HepG2 (cell line): ENCODE measurements around the gene AUTS2. TPM values are rescaled to one million over a fixed set of nuclear protein-coding genes. Genes with fewer than 3 reads are reported as not detected.

Experiments used
- ATAC-seq: fragments of 200-7000 bp; cut with Tn5 transposase; 3 replicates; pipeline ENCODE4 v1.9.1; 2020; ENCODE audit warnings: mild to moderate bottlenecking, moderate library complexity
- BruUV-seq: library from RNA; stranded (reverse); fragments of 400-500 nt; replicated peaks from 2 replicates; lab custom pipeline; 2021; lab: Mats Ljungman, UMichigan
- CTCF ChIA-PET: fragments of 300-600 bp; formaldehyde crosslinking; extraction: SDS; loops from one replicate; lab custom pipeline; 2021; ENCODE audit warnings: low total read pairs, inconsistent platforms, low intra/inter-chr PET ratio; lab: Yijun Ruan, JAX
- POLR2A ChIA-PET: fragments of 350-600 bp; sonication (Branson Sonifier 250); formaldehyde crosslinking; loops from one replicate; lab custom pipeline; 2020; ENCODE audit warnings: antibody characterized with exemption, inconsistent platforms; lab: Yijun Ruan, JAX
- DNase-seq: peaks from one replicate; pipeline ENCODE4 v3.0.0-alpha.2; 2015; ENCODE audit warnings: low spot score
- FAIRE-seq: peaks from 3 replicates; lab custom pipeline; 2011; peaks lifted over from hg19 to GRCh38; lab: Jason Lieb, UNC
- H2AFZ ChIP-seq: one replicate; pipeline ENCODE4 v1.6.1; 2011; ENCODE audit warnings: low read length, inconsistent platforms
- H3K27ac ChIP-seq: fragments of 300-600 bp; 3 replicates; pipeline ENCODE4 v1.8.0; 2011; ENCODE audit warnings: mixed run types, mild to moderate bottlenecking, mixed read lengths, low read length, inconsistent platforms; ENCODE audit not compliant: insufficient read depth; ENCODE audit errors: extremely low read length
- H3K27me3 ChIP-seq, 2 experiments: fragments of 200-600 bp in 1 of 2; 2 replicates in 1 of 2; 3 replicates in 1 of 2; pipeline versions ENCODE4 v1.6.0 to v1.8.0; 2011; ENCODE audit warnings: low read length in 2 of 2, mild to moderate bottlenecking in 2 of 2, moderate library complexity in 2 of 2, inconsistent platforms in 1 of 2; ENCODE audit not compliant: insufficient read depth in 2 of 2, control insufficient read depth in 1 of 2
- H3K36me3 ChIP-seq, 2 experiments: fragments of 200-600 bp in 1 of 2; replicated peaks in 1 of 2; 2 replicates in 1 of 2; 3 replicates in 1 of 2; pipeline versions ENCODE4 v1.5.1 to v1.8.0; 2011; ENCODE audit warnings: low read length in 2 of 2, inconsistent platforms in 1 of 2; ENCODE audit not compliant: insufficient read depth in 2 of 2, control insufficient read depth in 1 of 2
- H3K4me1 ChIP-seq: 2 replicates; pipeline ENCODE4 v1.5.1; 2012; ENCODE audit warnings: low read length, inconsistent platforms; ENCODE audit not compliant: insufficient read depth
- H3K4me2 ChIP-seq: 2 replicates; pipeline ENCODE4 v1.6.0; 2011; ENCODE audit warnings: low read depth, low read length, inconsistent platforms
- H3K4me3 ChIP-seq, 3 experiments: fragments of 200-600 bp in 1 of 3; sonication (generic), shearing (Covaris generic) in 1 of 3; replicated peaks in 1 of 3; 2 replicates each; pipeline ENCODE4 v1.5.1; 2011 to 2016; ENCODE audit warnings: low read length in 3 of 3, inconsistent platforms in 2 of 3, low read depth in 2 of 3, mild to moderate bottlenecking in 2 of 3, control low read depth in 1 of 3, mixed read lengths in 1 of 3; ENCODE audit not compliant: insufficient read depth in 1 of 3
- H3K79me2 ChIP-seq: one replicate; pipeline ENCODE4 v1.6.1; 2011; ENCODE audit warnings: low read length, inconsistent platforms; ENCODE audit not compliant: insufficient read depth
- H3K9ac ChIP-seq: 2 replicates; pipeline ENCODE4 v1.6.0; 2011; ENCODE audit warnings: mild to moderate bottlenecking, low read depth, low read length, inconsistent platforms; ENCODE audit not compliant: insufficient read depth
- H3K9me3 ChIP-seq: 2 replicates; pipeline ENCODE4 v1.5.1; 2012; ENCODE audit warnings: mild to moderate bottlenecking, low read length
- H4K20me1 ChIP-seq: 2 replicates; pipeline ENCODE4 v1.6.0; 2011; ENCODE audit warnings: inconsistent platforms, mild to moderate bottlenecking, low read length, moderate library complexity; ENCODE audit not compliant: insufficient read depth
- ELF3 ChIP-seq: IDR thresholded peaks from 2 replicates; pipeline ENCODE4 v1.6.1; 2016; ENCODE audit warnings: missing genetic modification reagents, missing compliant biosample characterization
- NCOA2 ChIP-seq: sonication (generic); formaldehyde crosslinking; IDR thresholded peaks from 2 replicates; pipeline ENCODE4 v1.8.0; 2022; ENCODE audit warnings: inconsistent platforms
- NFE2 ChIP-seq: sonication (generic); formaldehyde crosslinking; IDR thresholded peaks from 2 replicates; pipeline ENCODE4 v1.4.0; 2020; ENCODE audit warnings: missing genetic modification reagents
- RORA ChIP-seq: sonication (generic); formaldehyde crosslinking; IDR thresholded peaks from 2 replicates; pipeline ENCODE4 v1.5.0; 2020; ENCODE audit warnings: mild to moderate bottlenecking, missing genetic modification reagents, moderate library complexity
- SALL1 ChIP-seq: sonication (generic); formaldehyde crosslinking; IDR thresholded peaks from 2 replicates; pipeline ENCODE4 v1.8.0; 2022; ENCODE audit warnings: mild to moderate bottlenecking, missing genetic modification reagents
- SNAPC2 ChIP-seq: sonication (generic); formaldehyde crosslinking; IDR thresholded peaks from 2 replicates; pipeline ENCODE4 v1.8.1; 2022; ENCODE audit warnings: mild to moderate bottlenecking, missing genetic modification reagents
- TBX2 ChIP-seq: sonication (generic); formaldehyde crosslinking; IDR thresholded peaks from 2 replicates; pipeline ENCODE4 v1.5.0; 2020; ENCODE audit warnings: missing genetic modification reagents, mild to moderate bottlenecking, borderline replicate concordance
- TGIF2 ChIP-seq: IDR thresholded peaks from 2 replicates; pipeline ENCODE4 v1.6.1; 2016; ENCODE audit warnings: control low read depth, missing compliant biosample characterization
- ZMAT3 ChIP-seq: sonication (generic); formaldehyde crosslinking; conservative IDR thresholded peaks from 2 replicates; pipeline ENCODE4 v1.7.0; 2021; ENCODE audit warnings: missing genetic modification reagents
- ZNF143 ChIP-seq: sonication (generic); formaldehyde crosslinking; IDR thresholded peaks from 2 replicates; pipeline ENCODE4 v1.4.0; 2020; ENCODE audit warnings: missing genetic modification reagents
- ZNF30 ChIP-seq: sonication (generic); formaldehyde crosslinking; IDR thresholded peaks from 2 replicates; pipeline ENCODE4 v1.5.0; 2020; ENCODE audit warnings: mild to moderate bottlenecking, missing genetic modification reagents
- ZNF7 ChIP-seq: IDR thresholded peaks from 2 replicates; pipeline ENCODE4 v1.6.1; 2016; ENCODE audit warnings: missing biosample characterization, missing genetic modification reagents
- WGBS: methylation state at CpG from one replicate; pipeline ENCODE4 v1.1.6; 2017; ENCODE audit warnings: low lambda C conversion rate; 5-methylcytosine and 5-hydroxymethylcytosine counted together
- in situ Hi-C: cut with HindIII; loops from 2 replicates; pipeline ENCODE4 v1.10.0; 2017; ENCODE audit warnings: low pct_unique_long_range_greater_than_20kb; ENCODE audit not compliant: extremely low pct_ligation_motif_present
- intact Hi-C: fragments of 100-400 bp; cut with micrococcal nuclease; formaldehyde crosslinking; loops from one replicate; pipeline ENCODE4 v1.10.0; 2022; ENCODE audit not compliant: unreplicated experiment
- polyA plus RNA-seq, 8 experiments: library from polyadenylated mRNA; depleted of rRNA in 3 of 8; stranded (reverse) in 7 of 8; unstranded in 1 of 8; fragments of >200 nt; fragmentation: Illumina TruSeq in 4 of 8; extraction: Trizol in 4 of 8; gene quantifications; 2 replicates each; pipeline versions ENCODE4 v1.2.1 to v1.2.3, GENCODE V29; 2011 to 2016; ENCODE audit warnings: low read depth in 4 of 8, missing spikeins in 1 of 8, mixed read lengths in 1 of 8; ENCODE audit not compliant: insufficient read depth in 1 of 8
- total RNA-seq, 5 experiments: library from RNA; depleted of rRNA; stranded (reverse); fragments of >200 nt; fragmentation: Illumina TruSeq; extraction: Trizol; gene quantifications; 2 replicates each; pipeline ENCODE4 v1.2.3, GENCODE V29; 2016; ENCODE audit warnings: low read depth in 1 of 5
- TF ChIP-seq, protein P1 (sequence below): sonication (generic); formaldehyde crosslinking; conservative IDR thresholded peaks from 2 replicates; pipeline ENCODE4 v1.8.0; 2022; ENCODE audit warnings: mild to moderate bottlenecking, moderate library complexity, missing genetic modification reagents
- TF ChIP-seq, protein P2 (sequence below): sonication (generic); formaldehyde crosslinking; IDR thresholded peaks from 2 replicates; pipeline ENCODE4 v1.5.1; 2020; ENCODE audit warnings: missing genetic modification reagents, mild to moderate bottlenecking, borderline replicate concordance

AUTS2 gene
- total and polyA plus RNA-seq, 2 of the 13 experiments (the other 11 are each of a cell fraction or from before 2014, with no cell fraction given): 0.38 TPM; not detected in 1

GRCh38 chr7:69568266-69568665, 30.0 kb upstream of the AUTS2 start:
- in situ Hi-C loops (no loop called here), intact Hi-C loops (no loop called here)
- TF ChIP-seq, protein P1, sequence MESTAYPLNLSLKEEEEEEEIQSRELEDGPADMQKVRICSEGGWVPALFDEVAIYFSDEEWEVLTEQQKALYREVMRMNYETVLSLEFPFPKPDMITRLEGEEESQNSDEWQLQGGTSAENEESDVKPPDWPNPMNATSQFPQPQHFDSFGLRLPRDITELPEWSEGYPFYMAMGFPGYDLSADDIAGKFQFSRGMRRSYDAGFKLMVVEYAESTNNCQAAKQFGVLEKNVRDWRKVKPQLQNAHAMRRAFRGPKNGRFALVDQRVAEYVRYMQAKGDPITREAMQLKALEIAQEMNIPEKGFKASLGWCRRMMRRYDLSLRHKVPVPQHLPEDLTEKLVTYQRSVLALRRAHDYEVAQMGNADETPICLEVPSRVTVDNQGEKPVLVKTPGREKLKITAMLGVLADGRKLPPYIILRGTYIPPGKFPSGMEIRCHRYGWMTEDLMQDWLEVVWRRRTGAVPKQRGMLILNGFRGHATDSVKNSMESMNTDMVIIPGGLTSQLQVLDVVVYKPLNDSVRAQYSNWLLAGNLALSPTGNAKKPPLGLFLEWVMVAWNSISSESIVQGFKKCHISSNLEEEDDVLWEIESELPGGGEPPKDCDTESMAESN (CRISPR knock-in tag): no peak
- TF ChIP-seq SALL1 (no peak), ZMAT3 (CRISPR knock-in tag) (no peak), NCOA2 (CRISPR knock-in tag) (no peak), ZNF30 (CRISPR knock-in tag) (no peak), SNAPC2 (no peak), NFE2 (CRISPR knock-in tag) (no peak), ELF3 (CRISPR knock-in tag) (no peak), TGIF2 (CRISPR knock-in tag) (no peak), ZNF7 (CRISPR knock-in tag) (no peak), RORA (CRISPR knock-in tag) (no peak), TBX2 (CRISPR knock-in tag) (no peak), ZNF143 (CRISPR knock-in tag) (no peak)
- TF ChIP-seq, protein P2, sequence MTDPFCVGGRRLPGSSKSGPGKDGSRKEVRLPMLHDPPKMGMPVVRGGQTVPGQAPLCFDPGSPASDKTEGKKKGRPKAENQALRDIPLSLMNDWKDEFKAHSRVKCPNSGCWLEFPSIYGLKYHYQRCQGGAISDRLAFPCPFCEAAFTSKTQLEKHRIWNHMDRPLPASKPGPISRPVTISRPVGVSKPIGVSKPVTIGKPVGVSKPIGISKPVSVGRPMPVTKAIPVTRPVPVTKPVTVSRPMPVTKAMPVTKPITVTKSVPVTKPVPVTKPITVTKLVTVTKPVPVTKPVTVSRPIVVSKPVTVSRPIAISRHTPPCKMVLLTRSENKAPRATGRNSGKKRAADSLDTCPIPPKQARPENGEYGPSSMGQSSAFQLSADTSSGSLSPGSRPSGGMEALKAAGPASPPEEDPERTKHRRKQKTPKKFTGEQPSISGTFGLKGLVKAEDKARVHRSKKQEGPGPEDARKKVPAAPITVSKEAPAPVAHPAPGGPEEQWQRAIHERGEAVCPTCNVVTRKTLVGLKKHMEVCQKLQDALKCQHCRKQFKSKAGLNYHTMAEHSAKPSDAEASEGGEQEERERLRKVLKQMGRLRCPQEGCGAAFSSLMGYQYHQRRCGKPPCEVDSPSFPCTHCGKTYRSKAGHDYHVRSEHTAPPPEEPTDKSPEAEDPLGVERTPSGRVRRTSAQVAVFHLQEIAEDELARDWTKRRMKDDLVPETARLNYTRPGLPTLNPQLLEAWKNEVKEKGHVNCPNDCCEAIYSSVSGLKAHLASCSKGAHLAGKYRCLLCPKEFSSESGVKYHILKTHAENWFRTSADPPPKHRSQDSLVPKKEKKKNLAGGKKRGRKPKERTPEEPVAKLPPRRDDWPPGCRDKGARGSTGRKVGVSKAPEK: no peak
- Histone ChIP-seq H3K9ac (no peak overlapping the region), H3K27ac (no peak overlapping the region), H2AFZ (no peak overlapping the region), H3K36me3 (no peaks in the 10 kb centered on the region), H3K27me3 (no peaks in the 10 kb centered on the region), H3K79me2 (no peaks in the 10 kb centered on the region), H3K4me1 (no peaks in the 10 kb centered on the region), H3K9me3 (no peaks in the 10 kb centered on the region), H4K20me1 (no peaks in the 10 kb centered on the region), H3K4me3 (no peak overlapping the region), H3K4me2 (no peak overlapping the region)
- no peak for ATAC-seq
- no peak for FAIRE-seq
- 19% methylated on average over 6 of the region's 6 CpGs for WGBS
- ChIA-PET CTCF (no interaction called here), POLR2A (no interaction called here)
- no peak for DNase-seq
- BruUV-seq: no TSS peak
